ENCODE measurements around the gene PTGDS. TPM values are rescaled to one million over a fixed set of nuclear protein-coding genes. Genes with fewer than 3 reads are reported as not detected.

The PTGDS gene
- total RNA-seq, 1 donor from 2014 or later, result not detected

DNA sequence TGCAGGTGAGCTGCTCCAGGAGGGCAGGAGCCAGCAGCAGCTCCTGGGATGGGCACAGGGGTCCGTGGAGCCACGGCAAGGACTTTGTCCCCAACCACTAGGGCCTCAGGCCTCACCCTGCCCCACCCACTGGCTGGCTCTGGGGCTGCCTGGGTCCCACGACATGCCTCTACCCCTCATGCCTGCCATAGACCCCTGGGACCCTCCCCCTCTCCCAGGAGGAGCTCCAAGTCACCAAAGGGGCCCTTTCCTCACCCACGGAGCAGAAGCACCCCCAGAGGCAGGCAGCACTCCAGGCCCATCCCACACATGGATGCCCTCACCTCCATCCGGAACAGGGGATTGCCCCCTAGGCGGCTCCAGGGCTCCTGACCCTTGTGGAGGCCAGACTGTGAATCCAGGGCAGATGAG, 44.3 kb downstream of the PTGDS start:
- TF ChIP-seq, protein P1, sequence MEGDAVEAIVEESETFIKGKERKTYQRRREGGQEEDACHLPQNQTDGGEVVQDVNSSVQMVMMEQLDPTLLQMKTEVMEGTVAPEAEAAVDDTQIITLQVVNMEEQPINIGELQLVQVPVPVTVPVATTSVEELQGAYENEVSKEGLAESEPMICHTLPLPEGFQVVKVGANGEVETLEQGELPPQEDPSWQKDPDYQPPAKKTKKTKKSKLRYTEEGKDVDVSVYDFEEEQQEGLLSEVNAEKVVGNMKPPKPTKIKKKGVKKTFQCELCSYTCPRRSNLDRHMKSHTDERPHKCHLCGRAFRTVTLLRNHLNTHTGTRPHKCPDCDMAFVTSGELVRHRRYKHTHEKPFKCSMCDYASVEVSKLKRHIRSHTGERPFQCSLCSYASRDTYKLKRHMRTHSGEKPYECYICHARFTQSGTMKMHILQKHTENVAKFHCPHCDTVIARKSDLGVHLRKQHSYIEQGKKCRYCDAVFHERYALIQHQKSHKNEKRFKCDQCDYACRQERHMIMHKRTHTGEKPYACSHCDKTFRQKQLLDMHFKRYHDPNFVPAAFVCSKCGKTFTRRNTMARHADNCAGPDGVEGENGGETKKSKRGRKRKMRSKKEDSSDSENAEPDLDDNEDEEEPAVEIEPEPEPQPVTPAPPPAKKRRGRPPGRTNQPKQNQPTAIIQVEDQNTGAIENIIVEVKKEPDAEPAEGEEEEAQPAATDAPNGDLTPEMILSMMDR (IDR thresholded peaks at IDR 0.05; ENCODE audit: partially characterized antibody, unreplicated experiment), result no peak
- Mint-ChIP-seq H3K9me3 (ENCODE audit: unreplicated experiment) (peaks cover 1% of the 10 kb centered on the region), H3K27me3 (ENCODE audit: unreplicated experiment) (peaks cover 5% of the 10 kb centered on the region), H3K36me3 (ENCODE audit: unreplicated experiment) (no peaks in the 10 kb centered on the region), H3K27ac (ENCODE audit: unreplicated experiment) (no peak overlapping the region), H3K4me1 (ENCODE audit: low read depth, unreplicated experiment) (peaks cover 2% of the 10 kb centered on the region), H3K4me3 (ENCODE audit: unreplicated experiment) (no peak overlapping the region)
- DNase-seq, result no peak

DNA sequence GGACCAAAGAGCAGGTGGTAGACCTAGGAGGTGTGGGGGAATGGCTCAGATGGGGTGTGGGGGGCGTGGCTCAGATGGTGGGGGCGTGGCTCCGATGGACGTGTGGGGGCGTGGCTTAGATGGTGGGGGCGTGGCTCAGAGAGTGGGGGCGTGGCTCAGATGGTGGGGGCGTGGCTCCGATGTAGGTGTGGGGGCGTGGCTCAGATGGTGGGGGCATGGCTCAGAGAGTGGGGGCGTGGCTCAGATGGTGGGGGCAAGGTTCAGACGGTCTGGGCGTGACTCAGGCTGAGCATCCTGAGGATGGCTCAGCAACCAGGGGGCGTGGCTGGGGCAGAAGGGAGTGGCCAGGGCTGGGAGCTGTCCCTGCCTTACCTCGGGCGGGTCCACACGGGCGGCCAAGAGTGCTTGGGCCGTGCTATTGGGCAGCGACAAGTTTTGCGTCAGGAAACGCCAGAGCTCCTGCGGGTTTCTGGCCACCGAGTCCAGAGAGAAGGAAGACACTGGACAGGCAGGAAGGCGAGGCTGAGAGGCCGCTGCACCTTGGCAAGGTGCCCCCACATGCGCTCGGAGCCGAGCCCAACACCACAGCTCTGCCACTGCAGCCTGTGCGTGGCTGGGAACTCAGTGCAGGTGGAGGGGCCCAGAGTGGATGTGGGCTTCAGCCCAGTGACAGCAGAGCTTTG, 44.8 kb downstream of the PTGDS start:
- H3K9me3 Mint-ChIP-seq (ENCODE audit: unreplicated experiment), result peaks cover 2% of the 10 kb centered on the region

DNA sequence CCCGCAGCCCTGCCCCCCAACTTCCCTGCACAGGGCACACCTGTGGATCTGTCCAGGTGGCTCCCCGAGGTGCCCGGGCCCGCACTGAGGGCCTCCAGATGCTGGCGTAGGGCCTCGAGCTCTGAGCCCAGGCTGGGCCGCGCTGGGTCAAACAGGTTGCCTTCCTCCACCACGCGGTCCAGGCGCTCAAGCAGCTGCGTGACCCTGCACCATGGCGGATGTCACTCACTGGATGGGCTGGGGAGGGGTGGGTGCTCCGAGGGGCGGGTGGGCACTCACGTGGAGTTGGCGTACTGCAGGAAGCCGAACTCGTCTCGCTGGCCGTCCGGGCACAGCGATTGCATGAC, 45.3 kb downstream of the PTGDS start:
- no peak for DNase-seq
- peaks cover 4% of the 10 kb centered on the region for H3K27me3 Mint-ChIP-seq (ENCODE audit: unreplicated experiment)
- H3K4me1 Mint-ChIP-seq (ENCODE audit: low read depth, unreplicated experiment), result peaks cover 2% of the 10 kb centered on the region
- no peak overlapping the region for H3K4me3 Mint-ChIP-seq (ENCODE audit: unreplicated experiment)
- TF ChIP-seq, protein P1 (IDR thresholded peaks at IDR 0.05; ENCODE audit: partially characterized antibody, unreplicated experiment), result no peak
- no peaks in the 10 kb centered on the region for H3K36me3 Mint-ChIP-seq (ENCODE audit: unreplicated experiment)
- peaks cover 4% of the 10 kb centered on the region for H3K9me3 Mint-ChIP-seq (ENCODE audit: unreplicated experiment)
- H3K27ac Mint-ChIP-seq (ENCODE audit: unreplicated experiment), result no peak overlapping the region

More for the DNA sequence above, 44.8 kb downstream of the PTGDS start:
- TF ChIP-seq, protein P1 (IDR thresholded peaks at IDR 0.05; ENCODE audit: partially characterized antibody, unreplicated experiment), result no peak
- no peak for DNase-seq
- H3K4me3 Mint-ChIP-seq (ENCODE audit: unreplicated experiment), result no peak overlapping the region
- no peaks in the 10 kb centered on the region for H3K36me3 Mint-ChIP-seq (ENCODE audit: unreplicated experiment)
- H3K27ac Mint-ChIP-seq (ENCODE audit: unreplicated experiment), result no peak overlapping the region
- peaks cover 2% of the 10 kb centered on the region for H3K4me1 Mint-ChIP-seq (ENCODE audit: low read depth, unreplicated experiment)
- H3K27me3 Mint-ChIP-seq (ENCODE audit: unreplicated experiment), result peaks cover 2% of the 10 kb centered on the region

DNA sequence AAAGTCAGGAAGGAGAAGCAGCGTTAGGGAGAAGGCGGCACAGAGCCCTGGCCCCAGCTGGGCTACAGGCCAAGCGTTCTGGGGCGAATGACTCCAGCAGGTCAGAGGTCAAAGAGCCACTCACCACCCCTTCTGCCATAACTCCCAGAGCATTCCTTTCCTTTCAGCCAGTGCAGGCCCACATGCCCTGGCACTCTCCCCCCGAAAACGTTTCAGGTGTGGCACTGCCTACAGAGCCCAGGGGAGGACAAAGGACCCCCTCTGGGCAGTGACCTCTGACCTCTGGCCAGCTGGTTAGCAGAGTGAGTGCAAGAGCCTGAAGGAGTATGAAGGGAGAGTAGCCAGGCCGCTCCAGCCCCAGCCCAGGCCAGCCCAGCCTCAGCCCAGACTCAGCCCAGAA, 45.9 kb downstream of the PTGDS start:
- Mint-ChIP-seq H3K4me1 (ENCODE audit: low read depth, unreplicated experiment) (peaks cover 2% of the 10 kb centered on the region), H3K27ac (ENCODE audit: unreplicated experiment) (no peak overlapping the region), H3K4me3 (ENCODE audit: unreplicated experiment) (peak overlapping the region; percentile 38), H3K36me3 (ENCODE audit: unreplicated experiment) (no peaks in the 10 kb centered on the region), H3K9me3 (ENCODE audit: unreplicated experiment) (peaks cover 4% of the 10 kb centered on the region), H3K27me3 (ENCODE audit: unreplicated experiment) (peaks cover 4% of the 10 kb centered on the region)
- no peak for DNase-seq
- TF ChIP-seq, protein P1 (IDR thresholded peaks at IDR 0.05; ENCODE audit: partially characterized antibody, unreplicated experiment), result no peak

DNA sequence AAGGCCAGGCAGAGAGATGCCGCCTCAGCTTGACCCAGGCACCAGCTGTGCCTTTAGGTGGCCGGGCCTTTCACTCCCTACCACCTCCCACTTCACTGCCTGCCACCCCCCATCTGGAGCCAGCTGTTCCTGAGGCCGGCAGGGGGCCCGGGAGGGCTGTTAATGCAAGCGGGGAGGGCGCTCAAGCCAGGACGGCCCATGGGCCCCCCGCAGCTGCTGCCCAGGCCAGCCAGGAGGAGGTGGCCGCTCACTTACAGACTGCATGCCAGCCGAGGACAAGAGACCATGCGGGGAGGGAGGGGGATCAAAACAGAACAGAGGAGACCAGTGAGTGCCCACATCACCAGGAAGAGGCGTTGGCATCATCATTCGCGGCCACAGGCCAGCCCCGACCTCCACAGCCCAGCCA, 46.3 kb downstream of the PTGDS start:
- TF ChIP-seq, protein P1 (IDR thresholded peaks at IDR 0.05; ENCODE audit: partially characterized antibody, unreplicated experiment), result no peak
- Mint-ChIP-seq H3K9me3 (ENCODE audit: unreplicated experiment) (peaks cover 4% of the 10 kb centered on the region), H3K4me3 (ENCODE audit: unreplicated experiment) (no peak overlapping the region), H3K4me1 (ENCODE audit: low read depth, unreplicated experiment) (peaks cover 2% of the 10 kb centered on the region), H3K27ac (ENCODE audit: unreplicated experiment) (no peak overlapping the region), H3K36me3 (ENCODE audit: unreplicated experiment) (no peaks in the 10 kb centered on the region), H3K27me3 (ENCODE audit: unreplicated experiment) (peaks cover 4% of the 10 kb centered on the region)
- no peak for DNase-seq

All from glutamatergic neuron (in vitro differentiated cells).